ENCODE data around the gene FRMD7. TPM values are rescaled to one million over a fixed set of nuclear protein-coding genes. Genes with fewer than 3 reads are reported as not detected.

FRMD7 gene
- total RNA-seq, 1 donor from 2014 or later, result not detected

GRCh38 chrX:132085786-132086185 is 42.0 kb downstream of the FRMD7 start:
- H3K4me3 ChIP-seq, result no peak overlapping the region
- TF ChIP-seq CTCF (IDR thresholded peaks at IDR 0.05), result no peak
- intact Hi-C loops (cut with DNase I), result no loop called here

GRCh38 chrX:132077912-132078311 is 49.9 kb downstream of the FRMD7 start:
- intact Hi-C loops (cut with DNase I), result no loop called here
- TF ChIP-seq CTCF (IDR thresholded peaks at IDR 0.05), result no peak

More at GRCh38 chrX:132085786-132086185, 42.0 kb downstream of the FRMD7 start:
- Histone ChIP-seq H3K27me3 (no peaks in the 10 kb centered on the region), H3K27ac (no peak overlapping the region), H3K9me3 (no peaks in the 10 kb centered on the region), H3K4me1 (no peaks in the 10 kb centered on the region), H3K36me3 (no peaks in the 10 kb centered on the region)
- DNase-seq (ENCODE audit: low spot score in 2 of 2), result no peak

DNA sequence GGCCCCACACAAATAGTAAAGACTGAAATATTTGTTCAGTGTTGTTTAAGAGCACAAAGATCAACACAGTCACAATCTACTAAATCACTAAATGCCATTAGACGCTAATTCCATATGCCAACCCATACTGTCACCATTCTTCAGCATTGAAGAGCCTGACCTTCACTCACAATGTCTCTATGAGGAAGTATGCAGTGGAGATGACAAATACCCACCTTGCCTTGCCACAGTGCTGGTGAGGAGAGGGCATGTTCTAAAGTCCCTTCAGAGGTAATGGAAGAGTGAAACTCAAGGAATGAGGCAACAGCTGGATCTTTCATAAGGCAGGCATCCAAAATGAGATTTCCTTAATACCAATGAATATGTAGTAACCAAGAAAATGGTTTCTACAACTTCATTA is 50.4 kb downstream of the FRMD7 start:
- Histone ChIP-seq H3K36me3 (no peaks in the 10 kb centered on the region), H3K9me3 (no peaks in the 10 kb centered on the region), H3K4me1 (no peaks in the 10 kb centered on the region), H3K27me3 (no peaks in the 10 kb centered on the region), H3K4me3 (no peak overlapping the region), H3K27ac (no peak overlapping the region)
- no peak for TF ChIP-seq CTCF (IDR thresholded peaks at IDR 0.05)
- DNase-seq (ENCODE audit: low spot score in 2 of 2), result no peak
- intact Hi-C loops (cut with DNase I), result no loop called here

More at GRCh38 chrX:132077912-132078311, 49.9 kb downstream of the FRMD7 start:
- no peak overlapping the region for H3K27ac ChIP-seq
- no peaks in the 10 kb centered on the region for H3K4me1 ChIP-seq
- DNase-seq (ENCODE audit: low spot score in 2 of 2), result no peak
- H3K36me3 ChIP-seq, result no peaks in the 10 kb centered on the region
- no peak overlapping the region for H3K4me3 ChIP-seq
- H3K27me3 ChIP-seq, result no peaks in the 10 kb centered on the region
- H3K9me3 ChIP-seq, result no peaks in the 10 kb centered on the region

DNA sequence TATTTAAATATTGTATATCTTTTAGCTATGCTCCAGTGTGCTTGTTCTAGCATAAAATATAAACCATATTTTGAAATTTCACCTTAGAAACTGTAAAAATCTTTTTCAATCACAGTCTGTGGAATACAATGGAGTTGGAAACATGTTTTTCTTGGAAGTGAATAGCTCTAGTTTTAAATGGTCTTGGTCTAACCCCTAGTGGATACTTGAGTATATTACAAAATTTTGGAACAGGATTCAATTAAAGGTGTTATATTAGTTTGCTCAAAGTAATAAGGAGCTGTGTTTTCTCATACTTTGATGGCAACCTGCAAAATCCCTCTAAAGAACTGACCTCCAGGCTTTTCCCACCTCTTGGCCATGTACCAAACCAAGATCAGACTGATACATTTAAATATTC is 56.6 kb downstream of the FRMD7 start:
- intact Hi-C loops (cut with DNase I), result loop anchor here (2.0 kb wide), 1 partner anchor 230 kb away; no protein-coding TSS in a partner anchor

DNA sequence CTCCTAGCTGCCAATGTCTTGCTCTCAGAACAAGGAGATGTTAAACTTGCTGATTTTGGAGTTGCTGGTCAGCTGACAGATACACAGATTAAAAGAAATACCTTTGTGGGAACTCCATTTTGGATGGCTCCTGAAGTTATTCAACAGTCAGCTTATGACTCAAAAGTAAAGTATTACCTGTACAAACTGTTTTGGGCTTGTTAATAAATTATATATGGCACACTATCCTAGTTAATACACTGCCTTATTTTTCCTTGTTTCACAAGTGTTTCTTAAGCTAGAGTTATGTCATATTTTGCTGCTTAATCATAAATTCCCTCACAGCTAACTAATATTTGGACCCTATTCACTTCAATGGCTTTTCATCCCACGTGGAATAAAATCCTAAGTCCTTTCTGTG is 59.4 kb downstream of the FRMD7 start:
- TF ChIP-seq CTCF (IDR thresholded peaks at IDR 0.05), result no peak
- Histone ChIP-seq H3K27ac (no peak overlapping the region), H3K4me3 (no peak overlapping the region), H3K4me1 (no peaks in the 10 kb centered on the region), H3K36me3 (no peaks in the 10 kb centered on the region), H3K9me3 (no peaks in the 10 kb centered on the region), H3K27me3 (no peaks in the 10 kb centered on the region)
- DNase-seq (ENCODE audit: low spot score in 2 of 2), result no peak
- intact Hi-C loops (cut with DNase I), result no loop called here

More for the DNA sequence above, 56.6 kb downstream of the FRMD7 start:
- H3K27ac ChIP-seq, result no peak overlapping the region
- peak in 1 of 3 experiments; percentile 29 for TF ChIP-seq CTCF (IDR thresholded peaks at IDR 0.05)
- DNase-seq (ENCODE audit: low spot score in 2 of 2), result no peak
- no peaks in the 10 kb centered on the region for H3K4me1 ChIP-seq
- no peaks in the 10 kb centered on the region for H3K36me3 ChIP-seq
- H3K27me3 ChIP-seq, result no peaks in the 10 kb centered on the region
- H3K9me3 ChIP-seq, result no peaks in the 10 kb centered on the region
- H3K4me3 ChIP-seq, result no peak overlapping the region

DNA sequence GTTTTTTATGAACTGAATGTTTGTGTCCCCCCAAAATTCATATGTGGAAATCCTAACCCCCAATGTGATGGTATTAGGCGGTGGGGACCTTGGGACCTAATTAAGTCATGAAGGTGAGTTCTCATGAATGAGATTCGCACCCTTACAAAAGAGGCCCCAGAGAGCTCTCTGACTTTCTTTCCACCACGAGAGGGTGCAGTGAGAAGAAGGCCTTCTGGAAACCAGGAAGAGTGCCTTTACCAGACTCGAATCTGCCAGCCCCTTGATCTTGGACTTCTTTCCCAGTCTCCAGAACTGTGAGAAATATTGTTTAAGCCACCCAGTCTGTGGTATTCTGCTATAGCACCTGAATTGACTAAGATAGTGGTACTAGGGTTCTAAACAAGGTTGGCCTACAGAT is 64.0 kb downstream of the FRMD7 start:
- Histone ChIP-seq H3K4me3 (no peak overlapping the region), H3K27ac (no peak overlapping the region), H3K9me3 (no peaks in the 10 kb centered on the region), H3K4me1 (no peaks in the 10 kb centered on the region), H3K27me3 (no peaks in the 10 kb centered on the region), H3K36me3 (no peaks in the 10 kb centered on the region)
- intact Hi-C loops (cut with DNase I), result no loop called here
- no peak for TF ChIP-seq CTCF (IDR thresholded peaks at IDR 0.05)
- DNase-seq (ENCODE audit: low spot score in 2 of 2), result no peak

Data from ascending aorta (tissue), 2 donors.